Measurements from ENCODE around the gene PIMREG.
"Not testable (repeated sequence)": the region's sequence is repeated elsewhere in the genome, so short reads cannot be mapped to it uniquely, and the experiment has no call there.

Gene PIMREG

DNA sequence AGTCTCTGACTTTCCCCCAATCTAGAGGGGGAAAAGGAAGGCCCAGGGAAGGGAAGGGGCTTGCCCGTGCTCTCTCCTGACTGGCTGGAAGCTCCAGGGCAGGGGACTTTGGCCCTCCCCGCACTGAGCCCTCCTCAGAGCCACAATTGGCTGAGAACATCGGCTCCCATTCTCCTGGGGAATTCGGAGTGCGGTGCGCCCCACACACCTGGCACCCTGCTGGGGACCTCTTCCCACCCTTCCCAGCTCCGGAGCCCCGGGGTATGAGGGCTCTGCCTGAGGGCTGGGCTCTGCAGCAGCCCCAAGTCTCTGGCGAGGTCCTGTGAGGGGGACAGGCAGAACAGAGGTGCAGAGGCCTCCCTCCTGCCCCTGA, 36.0 kb downstream of the PIMREG start:
- DNase-seq: no peak

DNA sequence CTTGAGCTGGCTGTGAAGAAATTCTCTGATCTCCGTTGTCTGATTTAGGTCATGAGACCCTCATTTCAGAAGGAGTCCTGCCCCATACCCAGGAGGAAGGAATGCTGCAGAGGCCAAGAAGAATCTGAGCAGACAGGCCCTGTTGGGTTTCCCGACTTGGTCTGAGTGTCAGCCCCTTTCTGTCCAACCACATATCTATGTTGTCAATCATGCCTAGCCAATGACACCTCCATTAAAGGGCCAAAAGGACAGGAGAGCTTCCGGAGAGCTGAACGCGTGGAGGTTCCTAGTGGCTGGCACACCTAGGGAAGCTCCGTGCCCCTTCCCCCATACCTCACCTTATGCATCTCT, 37.8 kb downstream of the PIMREG start:
- no peak for DNase-seq

DNA sequence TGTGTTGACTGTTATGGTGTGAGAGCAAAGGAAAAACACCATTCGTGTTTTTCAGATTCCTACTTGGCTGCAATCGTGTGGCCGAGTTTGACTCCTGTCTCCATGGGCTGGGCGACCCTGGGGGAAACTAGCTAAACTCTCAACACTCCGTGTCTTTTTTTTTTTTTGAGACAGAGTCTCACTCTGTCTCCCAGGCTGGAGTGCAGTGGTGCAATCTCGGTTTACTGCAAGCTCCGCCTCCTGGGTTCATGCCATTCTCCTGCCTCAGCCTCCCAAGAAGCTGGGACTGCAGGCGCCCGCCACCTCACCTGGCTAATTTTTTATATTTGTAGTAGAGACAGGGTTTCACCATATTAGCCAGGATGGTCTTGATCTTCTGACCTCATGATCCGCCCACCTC, 38.5 kb downstream of the PIMREG start:
- not testable (repeated sequence) for DNase-seq

DNA sequence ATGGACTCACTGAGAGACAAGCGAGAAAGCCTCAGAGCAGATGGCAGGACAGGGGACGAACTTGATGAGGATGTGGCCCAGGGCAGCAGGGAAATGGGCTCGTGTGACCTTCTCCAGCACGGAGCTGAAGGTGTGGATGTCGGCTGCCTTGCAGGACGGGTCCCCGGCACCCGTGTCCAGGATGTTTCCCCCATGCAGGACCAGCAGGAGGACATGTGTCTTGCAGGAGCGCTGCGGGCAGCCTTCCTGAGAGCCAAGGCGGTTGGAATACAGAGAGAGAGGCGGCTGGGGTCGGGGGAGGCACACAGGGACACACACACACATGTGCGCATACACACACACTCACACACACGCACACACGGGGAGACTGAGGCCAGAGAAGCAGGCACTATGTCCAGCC, 39.3 kb downstream of the PIMREG start:
- DNase-seq: no peak

DNA sequence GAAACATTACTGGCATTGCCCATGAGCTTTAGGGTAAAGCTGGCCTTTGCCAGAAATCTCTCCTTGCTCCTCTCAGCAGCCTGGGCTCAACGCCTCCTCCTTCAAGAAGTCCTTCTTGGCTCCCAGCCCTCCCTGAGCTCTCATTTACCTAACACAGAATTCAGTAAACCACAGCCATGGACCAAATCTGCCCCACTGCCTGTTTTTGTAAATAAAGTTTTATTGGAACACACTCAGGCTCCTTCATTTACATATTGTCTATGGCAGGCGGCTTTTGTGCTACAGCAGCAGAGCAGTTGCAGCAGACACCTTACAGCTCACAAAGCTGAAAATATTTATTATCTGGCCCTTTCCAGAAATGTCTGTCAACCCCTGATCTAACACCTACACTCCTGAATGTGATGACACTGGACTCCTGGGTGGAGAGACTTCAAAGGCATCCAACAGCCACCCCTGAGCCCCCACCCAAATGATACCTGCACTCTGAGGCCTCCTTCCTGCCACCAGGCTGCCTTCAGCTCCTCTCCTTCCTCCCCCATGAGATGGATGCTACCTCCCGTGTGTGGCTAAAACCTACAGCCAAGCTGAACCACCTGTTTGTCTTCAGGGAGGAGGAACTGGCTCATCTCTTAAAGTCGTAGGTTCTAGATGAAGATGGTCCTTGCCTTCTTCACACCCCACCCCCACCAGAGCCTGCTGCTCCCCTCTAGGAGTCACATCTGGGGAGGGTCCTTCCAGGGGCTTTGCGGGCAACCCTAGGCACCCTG, 41.6 kb downstream of the PIMREG start:
- no peak for DNase-seq

DNA sequence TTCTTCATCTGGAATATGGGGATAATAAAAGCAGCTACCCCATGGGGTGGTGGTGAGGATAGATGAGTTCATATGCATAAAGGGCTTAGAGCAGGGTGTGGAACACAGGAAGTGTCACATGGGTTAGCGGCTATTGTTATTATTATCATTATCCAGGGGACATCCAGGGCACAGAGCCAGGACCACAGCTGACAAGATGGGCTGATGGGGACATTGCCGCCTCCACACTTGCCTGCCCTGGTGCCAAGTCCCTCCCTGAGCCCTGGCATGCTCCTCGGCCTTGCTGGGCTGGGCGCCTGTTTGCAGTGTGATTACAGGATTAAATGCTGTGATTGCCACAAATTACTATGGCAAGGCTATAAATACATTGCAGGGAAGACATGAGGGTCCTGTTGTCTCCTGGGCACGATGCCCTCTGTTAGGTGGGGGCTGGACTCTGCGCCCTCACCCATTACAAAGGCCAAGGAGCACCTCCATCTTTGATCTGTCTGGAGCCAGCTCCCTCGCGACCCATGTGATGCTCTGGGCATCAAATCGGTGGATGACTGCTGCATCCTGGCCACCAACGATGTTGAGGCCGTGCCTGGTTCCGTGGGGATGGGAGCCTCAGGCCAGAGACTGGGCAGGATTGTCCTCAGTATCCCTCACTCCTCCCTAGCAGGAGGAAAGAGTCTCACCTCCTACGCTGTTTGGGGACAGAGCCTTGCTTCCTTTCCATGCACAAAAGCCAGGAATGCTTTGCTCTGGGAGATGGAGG, 43.2 kb downstream of the PIMREG start:
- DNase-seq: no peak

DNA sequence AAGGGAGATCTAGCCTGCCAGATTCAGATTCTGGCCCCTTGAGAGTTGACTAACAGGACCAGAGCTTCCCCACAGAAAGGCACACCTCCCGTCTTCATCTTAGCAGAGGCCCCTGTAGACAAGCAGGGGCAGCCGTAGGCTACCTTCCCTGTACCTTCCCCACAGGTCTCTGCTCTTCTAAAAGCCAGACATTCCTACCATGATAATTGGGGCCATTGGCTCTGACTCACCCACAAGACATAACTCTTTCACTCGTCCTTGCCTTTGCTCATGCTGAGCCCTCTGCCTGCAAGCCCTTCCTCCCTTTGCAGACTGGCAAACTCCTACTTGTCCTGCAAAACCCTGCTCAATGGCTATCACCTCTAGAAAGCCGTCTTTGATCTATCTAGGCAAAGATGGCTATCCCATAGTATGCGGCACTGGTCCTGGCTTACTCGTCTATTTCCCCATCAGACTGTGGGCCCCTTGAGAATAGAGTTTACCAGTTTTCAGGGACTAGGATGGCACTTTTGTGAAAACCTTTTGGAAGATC, 43.8 kb downstream of the PIMREG start:
- no peak for DNase-seq

DNA sequence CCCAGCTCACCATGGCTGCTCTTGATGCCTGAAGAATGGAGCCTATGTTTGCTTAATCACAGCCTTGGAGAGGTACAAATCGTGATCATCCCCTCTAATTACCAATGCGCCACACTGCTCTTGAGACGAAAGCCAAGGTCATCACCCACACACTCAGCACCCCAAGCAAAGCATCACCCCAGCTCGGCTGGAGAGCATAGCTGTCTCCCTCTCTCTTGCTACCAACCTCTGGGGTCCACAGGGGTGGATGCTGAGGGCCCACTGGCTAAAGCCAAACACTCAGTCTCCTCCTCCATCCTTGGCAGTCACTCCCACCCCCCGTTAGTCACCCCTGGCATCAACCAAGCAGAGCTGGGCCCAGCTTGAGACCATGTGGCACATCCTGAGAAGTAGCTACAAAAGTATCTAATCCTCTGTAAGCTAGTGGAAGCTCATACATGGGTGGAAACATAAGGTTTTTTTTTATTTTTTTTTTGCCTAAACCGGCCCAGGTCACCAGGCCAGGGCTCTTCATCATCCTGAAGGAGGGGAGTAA, 44.8 kb downstream of the PIMREG start:
- DNase-seq: no peak

DNA sequence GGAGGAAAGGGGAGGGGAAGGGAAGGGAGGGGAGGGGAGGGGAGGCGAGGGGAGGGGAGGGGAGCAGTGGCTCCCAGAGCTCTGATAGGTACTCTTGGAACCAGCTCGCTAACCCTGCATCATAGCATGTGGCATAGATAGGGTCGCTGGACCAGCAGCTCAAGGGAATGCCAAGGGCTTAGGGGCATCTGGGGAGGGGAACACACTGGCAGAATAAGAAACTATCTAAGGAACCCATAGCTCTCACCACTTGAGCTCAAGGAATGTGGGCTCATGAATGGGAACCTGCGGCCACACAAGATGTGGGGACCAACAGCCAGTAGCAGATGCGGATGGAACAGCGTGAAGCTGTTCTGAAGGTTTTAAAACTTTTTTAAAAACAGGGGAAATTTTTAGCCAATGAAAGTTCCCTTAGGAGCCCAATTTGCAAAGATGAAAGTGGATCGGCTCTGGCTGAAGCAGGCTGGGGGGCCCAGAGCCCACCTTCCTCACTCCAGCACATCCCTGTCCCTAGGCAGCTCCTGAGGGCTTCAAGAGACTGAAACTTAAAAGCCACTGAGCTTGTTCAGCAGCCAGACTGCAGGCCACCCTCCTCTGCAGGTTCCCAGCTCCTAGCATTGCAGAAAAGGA, 46.9 kb downstream of the PIMREG start:
- no peak for DNase-seq

DNA sequence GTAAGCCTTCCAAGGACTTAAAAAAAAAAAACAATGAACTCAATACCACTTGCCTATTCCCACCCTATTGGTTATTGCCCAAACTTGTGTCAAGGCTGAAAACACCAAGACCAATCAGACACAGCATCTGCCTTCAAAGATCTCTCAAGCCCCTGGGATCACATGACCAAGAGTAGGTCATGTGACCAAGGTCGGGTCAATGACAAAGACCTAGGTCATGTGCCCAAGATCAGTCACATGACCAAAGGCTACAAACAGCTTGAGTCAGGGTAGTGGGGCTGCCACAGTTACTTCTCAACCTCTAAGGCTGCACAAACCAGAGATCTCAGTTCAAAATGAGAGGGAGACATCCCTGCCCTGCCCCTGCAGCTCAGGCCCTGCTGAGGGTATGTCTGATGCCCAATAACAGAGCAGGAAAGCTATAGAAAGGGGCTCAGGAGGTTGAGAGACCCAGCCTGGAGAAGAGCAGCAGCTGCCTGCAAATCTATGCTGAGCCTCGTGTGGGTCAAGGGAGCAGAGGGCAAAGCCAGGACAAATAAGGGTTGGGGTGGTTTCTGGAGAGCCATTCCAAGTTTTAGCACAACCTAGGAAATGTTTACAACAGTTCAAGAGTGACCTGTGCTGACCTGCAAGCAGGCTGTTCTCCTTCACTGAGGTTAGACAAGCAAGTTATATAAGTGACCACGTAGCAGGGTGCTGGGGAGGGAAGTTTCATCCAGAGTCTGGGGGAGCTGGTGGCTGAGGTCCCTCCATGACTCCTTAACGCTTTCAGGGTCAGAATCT, 48.8 kb downstream of the PIMREG start:
- no peak for DNase-seq

DNA sequence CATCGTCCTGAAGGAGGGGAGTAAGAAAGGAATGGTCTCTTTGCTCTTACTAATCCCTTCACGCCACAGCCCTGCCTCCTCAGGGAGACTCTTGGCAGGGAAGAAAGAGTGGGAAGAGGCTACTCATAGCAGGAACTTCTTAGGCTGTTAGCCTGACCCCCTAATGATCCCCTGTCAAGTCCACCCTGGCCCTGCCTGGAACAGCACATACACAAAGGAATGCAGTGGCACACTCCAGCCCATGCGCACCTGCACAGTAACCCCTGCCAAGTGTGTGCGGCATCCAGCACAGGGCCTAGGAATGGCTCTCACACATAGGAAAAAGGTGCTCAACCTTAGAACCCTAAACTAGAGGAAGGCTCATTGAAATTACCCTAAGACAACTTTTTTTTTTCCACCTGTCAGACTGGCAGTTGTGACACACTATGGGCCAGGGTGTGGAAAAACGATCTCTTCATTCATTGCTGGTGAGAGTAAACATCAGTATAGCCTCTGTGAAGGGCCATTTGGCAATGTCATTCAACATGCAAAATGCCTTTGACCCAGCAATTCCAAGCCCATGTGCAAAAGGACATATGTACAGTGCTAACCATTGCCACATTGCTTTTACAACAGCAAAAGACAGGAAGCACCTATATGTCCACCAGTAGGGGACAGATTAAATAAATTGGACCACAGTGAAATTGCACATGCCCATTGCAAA, 50.1 kb downstream of the PIMREG start:
- DNase-seq: no peak

DNA sequence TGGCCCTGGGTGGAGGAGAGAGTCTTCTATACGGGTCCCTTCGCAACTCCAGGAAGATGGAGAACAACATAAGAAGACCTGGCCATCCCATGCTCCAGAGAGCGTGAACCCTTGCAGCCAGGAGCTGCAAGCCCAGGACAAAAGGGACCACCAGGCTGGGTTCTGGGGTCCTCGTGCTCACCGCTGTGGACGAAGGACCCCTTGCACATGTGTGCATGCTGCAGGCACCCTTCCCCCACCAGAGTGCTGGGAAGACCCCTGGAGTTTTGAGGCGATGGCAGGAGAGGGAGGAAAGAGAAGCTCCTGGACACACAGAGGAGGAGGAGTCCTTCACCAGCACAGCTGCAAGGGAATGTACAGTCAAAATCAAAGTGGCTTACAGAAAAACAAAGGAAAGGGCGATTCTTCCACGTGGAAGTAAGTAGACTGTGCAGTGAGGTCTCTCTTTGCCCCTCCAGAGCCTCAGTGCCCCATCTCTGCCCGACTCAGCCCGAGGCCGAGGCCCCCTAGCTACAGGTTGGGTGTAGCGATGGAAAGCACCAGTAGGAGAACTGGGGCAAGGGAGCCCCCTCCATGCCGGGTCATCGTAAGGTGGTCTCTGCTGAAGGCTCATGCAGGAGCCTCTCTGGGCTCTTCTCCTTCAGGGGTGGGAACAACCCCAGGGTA, 51.3 kb downstream of the PIMREG start:
- no peak for DNase-seq

DNA sequence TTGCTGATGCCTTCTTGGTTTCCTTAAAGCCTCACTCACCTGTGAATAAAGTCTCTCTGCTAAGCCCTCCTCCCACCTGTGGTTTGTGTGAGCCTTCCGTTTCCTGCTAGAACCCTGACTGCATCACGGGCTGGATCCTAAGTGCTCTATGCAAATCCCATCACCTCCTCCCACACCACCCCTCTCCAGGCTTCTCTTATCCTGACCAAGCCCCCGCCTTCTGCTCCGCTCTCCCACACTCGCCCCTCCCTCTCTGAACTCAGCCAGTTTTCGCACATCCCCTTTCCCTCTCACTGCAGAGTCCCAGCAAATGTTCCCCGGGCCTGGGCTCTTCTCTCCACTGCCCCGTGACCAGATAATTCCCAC, 51.8 kb downstream of the PIMREG start:
- DNase-seq: no peak

DNA sequence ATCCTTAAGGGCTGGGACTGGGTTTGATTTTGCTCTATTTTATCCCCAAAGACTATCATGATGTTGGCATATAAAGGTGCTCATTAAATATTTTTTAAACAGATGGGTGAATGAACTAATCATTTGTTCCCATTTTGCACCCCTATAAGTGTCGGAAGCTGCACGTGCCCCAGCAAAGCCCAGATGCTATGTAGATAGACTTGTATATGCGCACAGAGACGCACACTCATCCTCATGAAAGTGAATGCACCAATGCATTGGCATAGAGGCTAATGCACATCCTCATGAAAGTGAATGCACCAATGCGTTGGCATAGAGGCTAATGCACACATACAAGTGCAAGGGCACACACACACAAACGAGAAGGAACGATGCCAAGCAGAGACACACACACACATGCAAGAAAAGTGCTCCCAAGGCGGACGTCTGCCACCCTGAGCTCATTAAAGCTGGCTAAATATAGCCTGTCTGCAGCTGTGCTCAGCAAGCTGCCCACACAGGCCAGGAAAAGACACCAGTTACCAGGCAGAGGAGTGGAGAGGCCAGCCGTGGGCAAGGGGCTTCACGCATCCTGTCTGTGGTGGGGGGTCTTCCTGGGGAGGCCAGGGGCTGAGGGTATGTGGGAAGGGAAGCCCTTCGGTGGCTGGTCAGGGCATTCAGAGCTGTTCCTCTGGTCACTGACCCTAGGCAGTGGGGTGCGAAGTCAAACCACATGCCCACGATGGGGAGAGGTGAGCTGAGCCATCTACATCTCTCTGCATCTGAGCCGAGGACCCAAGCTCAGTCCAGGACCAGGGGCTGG, 52.6 kb downstream of the PIMREG start:
- no peak for DNase-seq

DNA sequence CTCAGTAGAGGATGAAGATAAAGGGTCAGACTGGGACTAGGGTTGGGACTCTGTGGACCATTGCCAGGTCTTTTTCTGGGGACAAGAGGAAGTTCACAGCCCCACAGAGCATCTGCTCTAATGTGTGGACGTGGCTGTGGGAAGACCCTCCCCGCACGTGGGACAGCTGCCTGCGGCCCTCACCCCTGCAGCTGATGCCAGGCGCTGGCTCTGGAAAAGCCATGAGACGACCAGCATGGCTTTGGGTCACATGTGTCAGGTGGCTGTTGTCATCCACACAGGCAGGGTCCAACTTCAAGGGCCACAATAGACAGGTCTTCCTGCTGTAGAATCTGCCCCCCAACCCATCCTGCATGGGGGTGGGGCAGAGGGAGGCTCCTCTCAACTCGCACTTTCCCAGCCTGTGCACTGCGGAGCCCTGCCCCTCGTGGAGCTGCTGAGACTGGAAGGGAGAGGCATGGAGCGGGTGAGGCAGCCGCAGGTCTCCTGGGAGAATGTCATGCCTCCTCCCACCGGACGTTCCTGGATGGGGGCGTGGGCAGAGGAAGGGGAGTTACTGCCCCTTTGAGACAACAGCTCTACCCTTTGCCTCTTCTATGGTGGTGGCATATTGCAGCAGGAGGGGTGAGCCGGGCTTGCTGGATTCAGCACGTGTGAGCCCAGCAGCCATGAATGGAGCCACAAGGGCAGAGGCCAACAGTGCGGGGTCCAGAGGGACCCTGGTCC, 53.4 kb downstream of the PIMREG start:
- DNase-seq: no peak

DNA sequence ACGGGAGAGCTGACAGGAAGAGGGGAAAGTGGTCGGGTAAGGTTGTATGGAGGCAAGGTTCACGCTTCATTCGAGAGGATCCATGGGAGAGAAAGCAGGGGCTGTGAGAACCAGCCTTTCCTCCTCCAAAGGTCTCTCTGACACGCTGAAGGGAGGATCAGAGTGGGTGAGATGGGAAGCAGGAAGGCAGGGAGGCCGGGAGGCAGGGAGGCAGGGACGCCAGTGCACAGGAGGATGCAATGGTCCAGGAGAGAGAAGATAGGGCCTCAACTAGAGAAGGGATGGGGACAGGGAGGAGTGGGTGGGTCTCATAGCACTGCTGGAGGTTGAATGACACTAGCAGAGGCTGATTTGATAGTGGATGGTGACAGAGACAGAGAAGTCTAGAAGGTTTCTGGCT, 54.1 kb downstream of the PIMREG start:
- DNase-seq: no peak

DNA sequence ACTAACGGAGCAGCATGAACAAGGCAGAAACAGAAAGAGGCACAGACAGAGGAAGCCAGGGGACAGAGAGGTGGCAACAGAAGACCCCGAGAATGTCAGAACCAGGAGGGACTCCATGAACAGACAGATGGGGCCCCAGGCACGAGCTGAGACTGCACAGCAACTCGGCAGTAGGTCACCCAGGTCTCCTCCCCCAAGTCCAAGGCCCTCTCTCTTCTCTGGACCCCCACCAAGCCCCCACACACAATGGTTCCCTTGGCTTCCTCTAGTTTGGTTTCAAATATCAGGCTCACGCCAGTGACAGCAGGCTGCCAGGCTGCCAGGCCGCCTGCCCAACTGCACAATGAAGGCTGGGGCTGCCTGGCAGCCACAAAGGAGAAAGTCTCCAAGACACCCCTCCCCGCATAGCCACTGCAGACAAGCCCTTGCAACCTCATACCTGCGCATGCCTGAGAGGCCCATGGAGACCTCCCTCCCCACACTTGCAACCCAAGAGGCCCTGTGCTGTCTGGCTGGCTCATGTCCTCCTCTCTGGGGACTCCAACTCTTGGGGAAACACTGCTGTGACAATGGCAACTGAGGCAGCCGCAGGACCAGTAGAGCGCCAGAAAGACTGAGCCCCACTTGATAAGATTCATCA, 54.8 kb downstream of the PIMREG start:
- DNase-seq: no peak

Data from activated T-cell treated with anti-CD3 and anti-CD28 coated beads for 4 hours (primary cell).